HepG2 (cell line): ENCODE measurements around the gene LIMA1. TPM values are rescaled to one million over a fixed set of nuclear protein-coding genes. Genes with fewer than 3 reads are reported as not detected.

ENCODE experiments used
- ATAC-seq: fragments of 200-7000 bp; cut with Tn5 transposase; 3 replicates; pipeline ENCODE4 v1.9.1; 2020; ENCODE audit warnings: mild to moderate bottlenecking, moderate library complexity
- BruUV-seq: library from RNA; stranded (reverse); fragments of 400-500 nt; replicated peaks from 2 replicates; lab custom pipeline; 2021; lab: Mats Ljungman, UMichigan
- CTCF ChIA-PET: fragments of 300-600 bp; formaldehyde crosslinking; extraction: SDS; loops from one replicate; lab custom pipeline; 2021; ENCODE audit warnings: low total read pairs, inconsistent platforms, low intra/inter-chr PET ratio; lab: Yijun Ruan, JAX
- POLR2A ChIA-PET: fragments of 350-600 bp; sonication (Branson Sonifier 250); formaldehyde crosslinking; loops from one replicate; lab custom pipeline; 2020; ENCODE audit warnings: antibody characterized with exemption, inconsistent platforms; lab: Yijun Ruan, JAX
- DNase-seq: peaks from one replicate; pipeline ENCODE4 v3.0.0-alpha.2; 2015; ENCODE audit warnings: low spot score
- FAIRE-seq: peaks from 3 replicates; lab custom pipeline; 2011; peaks lifted over from hg19 to GRCh38; lab: Jason Lieb, UNC
- H2AFZ ChIP-seq: one replicate; pipeline ENCODE4 v1.6.1; 2011; ENCODE audit warnings: low read length, inconsistent platforms
- H3K27ac ChIP-seq: fragments of 300-600 bp; 3 replicates; pipeline ENCODE4 v1.8.0; 2011; ENCODE audit warnings: mixed run types, mild to moderate bottlenecking, mixed read lengths, low read length, inconsistent platforms; ENCODE audit not compliant: insufficient read depth; ENCODE audit errors: extremely low read length
- H3K27me3 ChIP-seq, 2 experiments: fragments of 200-600 bp in 1 of 2; 2 replicates in 1 of 2; 3 replicates in 1 of 2; pipeline versions ENCODE4 v1.6.0 to v1.8.0; 2011; ENCODE audit warnings: low read length in 2 of 2, mild to moderate bottlenecking in 2 of 2, moderate library complexity in 2 of 2, inconsistent platforms in 1 of 2; ENCODE audit not compliant: insufficient read depth in 2 of 2, control insufficient read depth in 1 of 2
- H3K36me3 ChIP-seq, 2 experiments: fragments of 200-600 bp in 1 of 2; replicated peaks in 1 of 2; 2 replicates in 1 of 2; 3 replicates in 1 of 2; pipeline versions ENCODE4 v1.5.1 to v1.8.0; 2011; ENCODE audit warnings: low read length in 2 of 2, inconsistent platforms in 1 of 2; ENCODE audit not compliant: insufficient read depth in 2 of 2, control insufficient read depth in 1 of 2
- H3K4me1 ChIP-seq: 2 replicates; pipeline ENCODE4 v1.5.1; 2012; ENCODE audit warnings: low read length, inconsistent platforms; ENCODE audit not compliant: insufficient read depth
- H3K4me2 ChIP-seq: 2 replicates; pipeline ENCODE4 v1.6.0; 2011; ENCODE audit warnings: low read depth, low read length, inconsistent platforms
- H3K4me3 ChIP-seq, 3 experiments: fragments of 200-600 bp in 1 of 3; sonication (generic), shearing (Covaris generic) in 1 of 3; replicated peaks in 1 of 3; 2 replicates each; pipeline ENCODE4 v1.5.1; 2011 to 2016; ENCODE audit warnings: low read length in 3 of 3, inconsistent platforms in 2 of 3, low read depth in 2 of 3, mild to moderate bottlenecking in 2 of 3, control low read depth in 1 of 3, mixed read lengths in 1 of 3; ENCODE audit not compliant: insufficient read depth in 1 of 3
- H3K79me2 ChIP-seq: one replicate; pipeline ENCODE4 v1.6.1; 2011; ENCODE audit warnings: low read length, inconsistent platforms; ENCODE audit not compliant: insufficient read depth
- H3K9ac ChIP-seq: 2 replicates; pipeline ENCODE4 v1.6.0; 2011; ENCODE audit warnings: mild to moderate bottlenecking, low read depth, low read length, inconsistent platforms; ENCODE audit not compliant: insufficient read depth
- H3K9me3 ChIP-seq: 2 replicates; pipeline ENCODE4 v1.5.1; 2012; ENCODE audit warnings: mild to moderate bottlenecking, low read length
- H4K20me1 ChIP-seq: 2 replicates; pipeline ENCODE4 v1.6.0; 2011; ENCODE audit warnings: inconsistent platforms, mild to moderate bottlenecking, low read length, moderate library complexity; ENCODE audit not compliant: insufficient read depth
- DMAP1 ChIP-seq: IDR thresholded peaks from 2 replicates; pipeline ENCODE4 v1.6.1; 2016
- HDAC2 ChIP-seq: sonication (generic); formaldehyde crosslinking; IDR thresholded peaks from 2 replicates; pipeline ENCODE4 v1.4.0; 2020; ENCODE audit warnings: missing genetic modification reagents
- HMG20A ChIP-seq: IDR thresholded peaks from 2 replicates; pipeline ENCODE4 v1.6.1; 2016; ENCODE audit warnings: borderline replicate concordance
- HNRNPH1 ChIP-seq: fragments of 200-400 bp; formaldehyde crosslinking; optimal IDR thresholded peaks from 2 replicates; pipeline ENCODE3; 2017; ENCODE audit warnings: mild to moderate bottlenecking, low read depth, low read length
- MIER3 ChIP-seq: IDR thresholded peaks from 2 replicates; pipeline ENCODE4 v1.6.1; 2016; ENCODE audit warnings: missing compliant biosample characterization, borderline replicate concordance
- PLRG1 ChIP-seq: fragments of 450-650 bp; conservative IDR thresholded peaks from 2 replicates; pipeline ENCODE4 v1.6.1; 2016
- STAT5B ChIP-seq: sonication (generic); formaldehyde crosslinking; IDR thresholded peaks from 2 replicates; pipeline ENCODE4 v1.4.0; 2020; ENCODE audit warnings: missing genetic modification reagents
- TEAD3 ChIP-seq: optimal IDR thresholded peaks from 2 replicates; pipeline ENCODE3; 2016; ENCODE audit warnings: borderline replicate concordance
- TSC22D2 ChIP-seq: sonication (generic); formaldehyde crosslinking; IDR thresholded peaks from 2 replicates; pipeline ENCODE4 v1.5.1; 2020; ENCODE audit warnings: missing genetic modification reagents, mild to moderate bottlenecking, borderline replicate concordance
- ZNF317 ChIP-seq: sonication (generic); formaldehyde crosslinking; IDR thresholded peaks from 2 replicates; pipeline ENCODE4 v1.5.0; 2020; ENCODE audit warnings: mild to moderate bottlenecking, missing genetic modification reagents
- ZNF350 ChIP-seq: sonication (generic); formaldehyde crosslinking; IDR thresholded peaks from 2 replicates; pipeline ENCODE4 v1.4.0; 2020; ENCODE audit warnings: mild to moderate bottlenecking, low read depth, missing genetic modification reagents, borderline replicate concordance
- ZNF446 ChIP-seq: sonication (generic); formaldehyde crosslinking; IDR thresholded peaks from 2 replicates; pipeline ENCODE4 v1.5.0; 2020; ENCODE audit warnings: mild to moderate bottlenecking, missing genetic modification reagents
- WGBS: methylation state at CpG from one replicate; pipeline ENCODE4 v1.1.6; 2017; ENCODE audit warnings: low lambda C conversion rate; 5-methylcytosine and 5-hydroxymethylcytosine counted together
- in situ Hi-C: cut with HindIII; loops from 2 replicates; pipeline ENCODE4 v1.10.0; 2017; ENCODE audit warnings: low pct_unique_long_range_greater_than_20kb; ENCODE audit not compliant: extremely low pct_ligation_motif_present
- intact Hi-C: fragments of 100-400 bp; cut with micrococcal nuclease; formaldehyde crosslinking; loops from one replicate; pipeline ENCODE4 v1.10.0; 2022; ENCODE audit not compliant: unreplicated experiment
- polyA plus RNA-seq, 8 experiments: library from polyadenylated mRNA; depleted of rRNA in 3 of 8; stranded (reverse) in 7 of 8; unstranded in 1 of 8; fragments of >200 nt; fragmentation: Illumina TruSeq in 4 of 8; extraction: Trizol in 4 of 8; gene quantifications; 2 replicates each; pipeline versions ENCODE4 v1.2.1 to v1.2.3, GENCODE V29; 2011 to 2016; ENCODE audit warnings: low read depth in 4 of 8, missing spikeins in 1 of 8, mixed read lengths in 1 of 8; ENCODE audit not compliant: insufficient read depth in 1 of 8
- total RNA-seq, 5 experiments: library from RNA; depleted of rRNA; stranded (reverse); fragments of >200 nt; fragmentation: Illumina TruSeq; extraction: Trizol; gene quantifications; 2 replicates each; pipeline ENCODE4 v1.2.3, GENCODE V29; 2016; ENCODE audit warnings: low read depth in 1 of 5
- TF ChIP-seq, protein P1 (sequence below): sonication (generic); formaldehyde crosslinking; IDR thresholded peaks from 2 replicates; pipeline ENCODE4 v1.8.0; 2023; ENCODE audit warnings: mild to moderate bottlenecking, missing genetic modification reagents
- TF ChIP-seq, protein P2 (sequence below): sonication (generic); formaldehyde crosslinking; IDR thresholded peaks from 2 replicates; pipeline ENCODE4 v1.4.0; 2020; ENCODE audit warnings: mild to moderate bottlenecking, missing genetic modification reagents

LIMA1 gene
- total and polyA plus RNA-seq, 2 of the 13 experiments (the other 11 are each of a cell fraction or from before 2014, with no cell fraction given): 13.0 to 19.8 TPM

DNA sequence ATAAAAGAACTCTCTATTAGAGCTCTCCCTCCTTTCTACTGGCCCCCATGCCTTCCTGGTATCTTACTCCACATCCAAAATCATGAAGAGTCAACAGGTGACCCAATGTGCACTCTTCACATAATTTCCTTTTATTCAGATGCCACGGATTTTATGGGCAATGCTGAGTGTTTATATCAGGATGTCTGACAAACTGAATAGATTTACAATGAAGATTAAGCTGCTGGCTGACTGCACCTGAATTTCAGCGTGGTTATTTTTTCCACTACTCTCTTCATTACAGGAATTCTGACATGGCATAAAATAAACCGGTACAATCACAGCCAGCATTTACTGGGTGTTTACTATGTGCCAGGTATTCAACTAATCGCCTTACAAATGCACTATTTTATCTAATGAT lies 86.8 kb downstream of the LIMA1 start (continued):
- no peak for TF ChIP-seq TSC22D2 (CRISPR knock-in tag)
- TF ChIP-seq DMAP1 (CRISPR knock-in tag): no peak

DNA sequence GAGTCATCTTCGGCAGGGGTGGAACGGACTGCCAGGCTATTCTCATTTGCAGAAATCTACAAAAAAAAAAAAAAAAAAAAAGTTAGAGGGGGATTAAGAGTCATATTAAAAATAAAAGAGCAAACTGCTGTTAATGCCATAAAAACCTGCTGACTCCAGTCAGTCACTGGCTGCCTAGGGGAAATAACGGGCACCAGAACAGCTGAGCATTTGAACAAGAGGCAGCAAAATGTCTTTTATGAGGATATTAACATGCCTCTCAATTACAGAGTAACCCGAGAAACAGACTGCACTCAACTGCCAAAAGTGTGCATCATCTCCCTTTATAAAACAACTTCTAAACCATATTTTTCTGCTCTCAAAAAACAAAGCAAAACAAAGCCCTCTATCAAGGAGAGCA lies 87.5 kb downstream of the LIMA1 start:
- Histone ChIP-seq H3K4me3 (no peak overlapping the region), H3K27ac (no peak overlapping the region), H3K36me3 (peaks cover 0 to 7% of the 10 kb centered on the region in 2 experiments; a peak in 3 of 5 replicates), H3K27me3 (no peaks in the 10 kb centered on the region; a peak in 1 of 5 replicates), H3K9ac (no peak overlapping the region), H3K79me2 (no peaks in the 10 kb centered on the region), H3K4me1 (0 out of 2 replicates have a peak, but pooled peaks cover 6% of the 10 kb centered on the region)
- ChIA-PET POLR2A (no interaction called here), CTCF (no interaction called here)
- in situ Hi-C loops: no loop called here
- DNase-seq: no peak
- no TSS peak for BruUV-seq
- TF ChIP-seq TEAD3 (CRISPR knock-in tag): no peak
- no peak for TF ChIP-seq STAT5B (CRISPR knock-in tag)
- no peak for TF ChIP-seq MIER3 (CRISPR knock-in tag)
- no peak for TF ChIP-seq ZNF350 (CRISPR knock-in tag)
- TF ChIP-seq HNRNPH1: no peak
- TF ChIP-seq, protein P1, sequence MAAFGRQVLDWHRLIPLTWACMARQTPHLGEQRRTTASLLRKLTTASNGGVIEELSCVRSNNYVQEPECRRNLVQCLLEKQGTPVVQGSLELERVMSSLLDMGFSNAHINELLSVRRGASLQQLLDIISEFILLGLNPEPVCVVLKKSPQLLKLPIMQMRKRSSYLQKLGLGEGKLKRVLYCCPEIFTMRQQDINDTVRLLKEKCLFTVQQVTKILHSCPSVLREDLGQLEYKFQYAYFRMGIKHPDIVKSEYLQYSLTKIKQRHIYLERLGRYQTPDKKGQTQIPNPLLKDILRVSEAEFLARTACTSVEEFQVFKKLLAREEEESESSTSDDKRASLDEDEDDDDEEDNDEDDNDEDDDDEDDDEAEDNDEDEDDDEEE: no peak
- no peak for TF ChIP-seq HDAC2 (CRISPR knock-in tag)
- no peak for TF ChIP-seq ZNF446
- no peak for TF ChIP-seq ZNF317 (CRISPR knock-in tag)
- TF ChIP-seq, protein P2, sequence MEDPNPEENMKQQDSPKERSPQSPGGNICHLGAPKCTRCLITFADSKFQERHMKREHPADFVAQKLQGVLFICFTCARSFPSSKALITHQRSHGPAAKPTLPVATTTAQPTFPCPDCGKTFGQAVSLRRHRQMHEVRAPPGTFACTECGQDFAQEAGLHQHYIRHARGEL (CRISPR knock-in tag): no peak
- TF ChIP-seq HMG20A (CRISPR knock-in tag): no peak
- TF ChIP-seq PLRG1: no peak
- TF ChIP-seq, all 625 proteins: peak for 0
- intact Hi-C loops: no loop called here
- ATAC-seq (no peak), FAIRE-seq (no peak)
- no peaks in the 10 kb centered on the region for H3K9me3 ChIP-seq
- WGBS: 98% methylated on average over 4 of the region's 4 CpGs
- no peak overlapping the region for H2AFZ ChIP-seq
- H4K20me1 ChIP-seq: no peaks in the 10 kb centered on the region
- no peak overlapping the region for H3K4me2 ChIP-seq
